ENCODE data around the gene SLC8A2. TPM values are rescaled to one million over a fixed set of nuclear protein-coding genes. Genes with fewer than 3 reads are reported as not detected.

Gene SLC8A2
- total RNA-seq, 1 experiment from 2014 or later: 0.10 TPM

DNA sequence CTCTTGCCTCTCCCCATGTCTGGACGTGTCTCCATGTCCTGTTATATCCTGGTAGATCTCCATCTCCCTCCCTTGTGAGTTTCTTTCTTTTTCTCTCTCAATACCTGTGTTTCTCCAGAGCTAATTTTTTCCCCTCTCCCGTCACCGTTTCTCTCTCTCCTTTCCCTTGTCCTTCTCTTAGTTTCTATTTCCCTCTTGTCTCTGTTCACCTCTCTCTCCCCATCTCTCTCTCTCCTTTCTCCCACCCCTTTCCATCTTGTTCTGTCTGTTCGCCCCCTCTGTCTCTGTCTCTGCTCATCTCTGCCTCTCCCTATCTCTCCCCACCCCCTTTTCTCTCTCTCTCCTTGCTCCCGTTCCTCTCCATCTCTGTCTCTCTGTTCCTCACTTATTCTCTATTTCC is 13.0 kb downstream of the SLC8A2 start:
- no peak for TF ChIP-seq SIN3A (IDR thresholded peaks at IDR 0.05; ENCODE audit: borderline replicate concordance, insufficient read depth, low read depth, low read length)
- TF ChIP-seq, protein P1, sequence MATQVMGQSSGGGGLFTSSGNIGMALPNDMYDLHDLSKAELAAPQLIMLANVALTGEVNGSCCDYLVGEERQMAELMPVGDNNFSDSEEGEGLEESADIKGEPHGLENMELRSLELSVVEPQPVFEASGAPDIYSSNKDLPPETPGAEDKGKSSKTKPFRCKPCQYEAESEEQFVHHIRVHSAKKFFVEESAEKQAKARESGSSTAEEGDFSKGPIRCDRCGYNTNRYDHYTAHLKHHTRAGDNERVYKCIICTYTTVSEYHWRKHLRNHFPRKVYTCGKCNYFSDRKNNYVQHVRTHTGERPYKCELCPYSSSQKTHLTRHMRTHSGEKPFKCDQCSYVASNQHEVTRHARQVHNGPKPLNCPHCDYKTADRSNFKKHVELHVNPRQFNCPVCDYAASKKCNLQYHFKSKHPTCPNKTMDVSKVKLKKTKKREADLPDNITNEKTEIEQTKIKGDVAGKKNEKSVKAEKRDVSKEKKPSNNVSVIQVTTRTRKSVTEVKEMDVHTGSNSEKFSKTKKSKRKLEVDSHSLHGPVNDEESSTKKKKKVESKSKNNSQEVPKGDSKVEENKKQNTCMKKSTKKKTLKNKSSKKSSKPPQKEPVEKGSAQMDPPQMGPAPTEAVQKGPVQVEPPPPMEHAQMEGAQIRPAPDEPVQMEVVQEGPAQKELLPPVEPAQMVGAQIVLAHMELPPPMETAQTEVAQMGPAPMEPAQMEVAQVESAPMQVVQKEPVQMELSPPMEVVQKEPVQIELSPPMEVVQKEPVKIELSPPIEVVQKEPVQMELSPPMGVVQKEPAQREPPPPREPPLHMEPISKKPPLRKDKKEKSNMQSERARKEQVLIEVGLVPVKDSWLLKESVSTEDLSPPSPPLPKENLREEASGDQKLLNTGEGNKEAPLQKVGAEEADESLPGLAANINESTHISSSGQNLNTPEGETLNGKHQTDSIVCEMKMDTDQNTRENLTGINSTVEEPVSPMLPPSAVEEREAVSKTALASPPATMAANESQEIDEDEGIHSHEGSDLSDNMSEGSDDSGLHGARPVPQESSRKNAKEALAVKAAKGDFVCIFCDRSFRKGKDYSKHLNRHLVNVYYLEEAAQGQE (IDR thresholded peaks at IDR 0.05; ENCODE audit: insufficient read depth in 1 of 2, low read depth in 2 of 2, low read length in 1 of 2): no peak
- TF ChIP-seq, protein P2, sequence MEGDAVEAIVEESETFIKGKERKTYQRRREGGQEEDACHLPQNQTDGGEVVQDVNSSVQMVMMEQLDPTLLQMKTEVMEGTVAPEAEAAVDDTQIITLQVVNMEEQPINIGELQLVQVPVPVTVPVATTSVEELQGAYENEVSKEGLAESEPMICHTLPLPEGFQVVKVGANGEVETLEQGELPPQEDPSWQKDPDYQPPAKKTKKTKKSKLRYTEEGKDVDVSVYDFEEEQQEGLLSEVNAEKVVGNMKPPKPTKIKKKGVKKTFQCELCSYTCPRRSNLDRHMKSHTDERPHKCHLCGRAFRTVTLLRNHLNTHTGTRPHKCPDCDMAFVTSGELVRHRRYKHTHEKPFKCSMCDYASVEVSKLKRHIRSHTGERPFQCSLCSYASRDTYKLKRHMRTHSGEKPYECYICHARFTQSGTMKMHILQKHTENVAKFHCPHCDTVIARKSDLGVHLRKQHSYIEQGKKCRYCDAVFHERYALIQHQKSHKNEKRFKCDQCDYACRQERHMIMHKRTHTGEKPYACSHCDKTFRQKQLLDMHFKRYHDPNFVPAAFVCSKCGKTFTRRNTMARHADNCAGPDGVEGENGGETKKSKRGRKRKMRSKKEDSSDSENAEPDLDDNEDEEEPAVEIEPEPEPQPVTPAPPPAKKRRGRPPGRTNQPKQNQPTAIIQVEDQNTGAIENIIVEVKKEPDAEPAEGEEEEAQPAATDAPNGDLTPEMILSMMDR (IDR thresholded peaks at IDR 0.05): no peak
- no peak for TF ChIP-seq POLR2AphosphoS5 (IDR thresholded peaks at IDR 0.05; ENCODE audit: low read depth, low read length)
- no peak for TF ChIP-seq TCF7L2 (IDR thresholded peaks at IDR 0.05; ENCODE audit: low read depth, low read length)
- ChIA-PET CTCF (no interaction called here), POLR2A (no interaction called here)
- intact Hi-C loops (cut with micrococcal nuclease; ENCODE audit: unreplicated experiment) (no loop called here), in situ Hi-C loops (cut with HindIII; ENCODE audit: low pct_unique_long_range_greater_than_20kb, low sequenced_read_pairs) (no loop called here)
- H3K4me3 ChIP-seq (ENCODE audit: low read depth in 2 of 2, low read length in 2 of 2): no peak overlapping the region
- DNase-seq (ENCODE audit: low read depth, low spot score) (no peak), ATAC-seq (no peak)
- no peak overlapping the region for H3K27ac ChIP-seq (ENCODE audit: low read length)
- H3K9me3 ChIP-seq (ENCODE audit: control insufficient read depth, insufficient read depth, low read depth, low read length): 0 out of 2 replicates have a peak, but pooled peaks cover 4% of the 10 kb centered on the region
- no peaks in the 10 kb centered on the region for H3K36me3 ChIP-seq (ENCODE audit: control insufficient read depth, insufficient read depth, low read length)
- H3K4me1 ChIP-seq (ENCODE audit: control insufficient read depth, insufficient read depth, low read length): no peaks in the 10 kb centered on the region
- no TSS peak for BruUV-seq (replicated peaks)
- H3K27me3 ChIP-seq (ENCODE audit: control insufficient read depth, insufficient read depth, low read length): peaks cover 8% of the 10 kb centered on the region; the same call in 1 of the 2 replicates

DNA sequence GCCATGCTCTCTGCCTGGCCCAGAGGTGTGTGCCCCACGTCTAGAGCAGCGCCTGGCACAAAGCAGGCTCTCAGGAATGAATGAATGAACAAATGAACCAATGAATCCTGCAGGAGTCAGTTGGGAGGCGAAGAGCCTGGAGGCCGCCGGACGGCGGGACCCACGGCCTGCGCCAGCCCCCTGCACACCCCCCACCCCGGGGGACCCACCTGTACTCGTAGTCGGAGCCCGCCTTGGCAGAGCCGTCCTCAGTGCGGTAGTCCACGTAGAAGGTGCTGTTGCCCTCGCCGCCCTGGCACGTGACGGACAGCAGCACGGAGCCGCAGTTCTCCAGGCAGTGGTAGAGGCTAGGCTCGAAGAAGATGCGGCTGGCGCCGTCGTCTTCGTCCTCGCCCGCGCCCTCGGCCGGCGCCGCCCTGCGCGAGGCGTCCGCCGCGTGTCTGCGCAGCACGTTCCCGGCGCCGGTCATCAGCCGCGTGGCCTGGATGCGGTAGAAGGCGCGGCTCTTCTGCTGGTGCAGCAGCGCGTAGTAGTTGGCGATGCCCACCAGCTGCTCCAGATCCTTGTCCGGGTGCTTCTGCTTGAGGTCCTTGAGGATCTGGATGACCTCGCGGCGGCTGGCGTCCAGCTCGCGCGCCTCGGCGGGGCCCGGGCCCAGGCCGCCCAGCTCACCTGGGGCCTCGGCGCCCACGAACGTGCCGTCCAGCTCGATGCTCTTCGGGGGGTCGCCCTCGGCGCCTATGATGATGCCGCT is 14.8 kb downstream of the SLC8A2 start:
- TF ChIP-seq, protein P1 (IDR thresholded peaks at IDR 0.05; ENCODE audit: insufficient read depth in 1 of 2, low read depth in 2 of 2, low read length in 1 of 2): no peak
- TF ChIP-seq SIN3A (IDR thresholded peaks at IDR 0.05; ENCODE audit: borderline replicate concordance, insufficient read depth, low read depth, low read length) (no peak), TCF7L2 (IDR thresholded peaks at IDR 0.05; ENCODE audit: low read depth, low read length) (no peak), POLR2AphosphoS5 (IDR thresholded peaks at IDR 0.05; ENCODE audit: low read depth, low read length) (no peak)
- TF ChIP-seq, protein P2 (IDR thresholded peaks at IDR 0.05): no peak
- in situ Hi-C loops (cut with HindIII; ENCODE audit: low pct_unique_long_range_greater_than_20kb, low sequenced_read_pairs) (no loop called here), intact Hi-C loops (cut with micrococcal nuclease; ENCODE audit: unreplicated experiment) (no loop called here)
- no peak for ATAC-seq
- DNase-seq (ENCODE audit: low read depth, low spot score): no peak
- no peak overlapping the region for H3K4me3 ChIP-seq (ENCODE audit: low read depth in 2 of 2, low read length in 2 of 2)
- H3K27me3 ChIP-seq (ENCODE audit: control insufficient read depth, insufficient read depth, low read length): peaks cover 8% of the 10 kb centered on the region; the same call in 1 of the 2 replicates
- ChIA-PET POLR2A (no interaction called here), CTCF (no interaction called here)
- no TSS peak for BruUV-seq (replicated peaks)
- no peaks in the 10 kb centered on the region for H3K4me1 ChIP-seq (ENCODE audit: control insufficient read depth, insufficient read depth, low read length)
- H3K27ac ChIP-seq (ENCODE audit: low read length): no peak overlapping the region
- 0 out of 2 replicates have a peak, but pooled peaks cover 4% of the 10 kb centered on the region for H3K9me3 ChIP-seq (ENCODE audit: control insufficient read depth, insufficient read depth, low read depth, low read length)
- H3K36me3 ChIP-seq (ENCODE audit: control insufficient read depth, insufficient read depth, low read length): no peaks in the 10 kb centered on the region

Data from Panc1 (cell line).